H9 (cell line): ENCODE data around the gene CFAP46. TPM values are rescaled to one million over a fixed set of nuclear protein-coding genes. Genes with fewer than 3 reads are reported as not detected.

Source experiments
- DNase-seq: peaks from one replicate; pipeline ENCODE4 v3.0.0-alpha.2; 2017
- H2AFZ ChIP-seq: one replicate; pipeline ENCODE4 v1.6.1; 2013; ENCODE audit warnings: mild to moderate bottlenecking, low read length, control low read depth, moderate library complexity
- H2AK5ac ChIP-seq: 2 replicates; pipeline ENCODE4 v1.6.1; 2013; ENCODE audit warnings: low read length, control low read depth, mixed read lengths; ENCODE audit not compliant: insufficient read length
- H2BK120ac ChIP-seq: one replicate; pipeline ENCODE4 v1.6.1; 2013; ENCODE audit warnings: low read depth, mild to moderate bottlenecking, low read length, control low read depth, inconsistent platforms; ENCODE audit not compliant: poor library complexity, severe bottlenecking
- H2BK12ac ChIP-seq: 2 replicates; pipeline ENCODE4 v1.6.1; 2013; ENCODE audit warnings: low read length, control low read depth, mixed read lengths, low read depth; ENCODE audit not compliant: insufficient read length
- H2BK15ac ChIP-seq: 2 replicates; pipeline ENCODE4 v1.6.1; 2013; ENCODE audit warnings: low read depth, low read length, control low read depth
- H2BK20ac ChIP-seq: one replicate; pipeline ENCODE4 v1.6.1; 2013; ENCODE audit warnings: low read depth, mild to moderate bottlenecking, low read length, control low read depth, inconsistent platforms; ENCODE audit not compliant: poor library complexity, severe bottlenecking
- H2BK5ac ChIP-seq: 2 replicates; pipeline ENCODE4 v1.6.1; 2013; ENCODE audit warnings: low read length, control low read depth, mixed read lengths; ENCODE audit not compliant: insufficient read length
- H3K14ac ChIP-seq: 2 replicates; pipeline ENCODE4 v1.6.1; 2013; ENCODE audit warnings: low read length, control low read depth; ENCODE audit not compliant: insufficient read depth
- H3K18ac ChIP-seq: 2 replicates; pipeline ENCODE4 v1.6.1; 2013; ENCODE audit warnings: low read depth, mild to moderate bottlenecking, mixed read lengths, low read length, control low read depth; ENCODE audit not compliant: insufficient read length
- H3K23ac ChIP-seq: 2 replicates; pipeline ENCODE4 v1.6.1; 2013; ENCODE audit warnings: low read length, control low read depth, mixed read lengths, low read depth; ENCODE audit not compliant: insufficient read length
- H3K23me2 ChIP-seq: 2 replicates; pipeline ENCODE4 v1.6.1; 2013; ENCODE audit warnings: low read depth, mild to moderate bottlenecking, mixed read lengths, low read length, control low read depth; ENCODE audit not compliant: insufficient read length, poor library complexity, severe bottlenecking
- H3K27ac ChIP-seq: 2 replicates; pipeline ENCODE4 v1.5.1; 2013; ENCODE audit warnings: low read length, control low read depth, mixed read lengths, low read depth; ENCODE audit not compliant: insufficient read length
- H3K27me3 ChIP-seq: 2 replicates; pipeline ENCODE4 v1.6.1; 2013; ENCODE audit warnings: low read length, control low read depth, inconsistent platforms; ENCODE audit not compliant: insufficient read depth
- H3K4ac ChIP-seq: 2 replicates; pipeline ENCODE4 v1.6.1; 2013; ENCODE audit warnings: low read depth, mild to moderate bottlenecking, control low read depth, inconsistent platforms, low read length, moderate library complexity
- H3K4me1 ChIP-seq: 2 replicates; pipeline ENCODE4 v1.6.1; 2013; ENCODE audit warnings: low read length, control low read depth, inconsistent platforms; ENCODE audit not compliant: insufficient read depth
- H3K4me2 ChIP-seq: 2 replicates; pipeline ENCODE4 v1.6.1; 2013; ENCODE audit warnings: low read length, control low read depth, mixed read lengths; ENCODE audit not compliant: insufficient read length, insufficient read depth
- H3K56ac ChIP-seq: 2 replicates; pipeline ENCODE4 v1.6.1; 2013; ENCODE audit warnings: low read depth, mild to moderate bottlenecking, mixed read lengths, low read length, control low read depth; ENCODE audit not compliant: insufficient read length
- H3K79me1 ChIP-seq: 2 replicates; pipeline ENCODE4 v1.6.1; 2013; ENCODE audit warnings: low read depth, mild to moderate bottlenecking, moderate library complexity, low read length, control low read depth, inconsistent platforms; ENCODE audit not compliant: insufficient read depth, poor library complexity, severe bottlenecking
- H3K79me2 ChIP-seq: 2 replicates; pipeline ENCODE4 v1.6.1; 2013; ENCODE audit warnings: low read length, control low read depth, inconsistent platforms; ENCODE audit not compliant: insufficient read depth
- H3K9ac ChIP-seq: 2 replicates; pipeline ENCODE4 v1.6.1; 2013; ENCODE audit warnings: low read length, control low read depth, mixed read lengths; ENCODE audit not compliant: insufficient read length; ENCODE audit errors: extremely low read depth
- H3K9me3 ChIP-seq: one replicate; pipeline ENCODE4 v1.6.1; 2013; ENCODE audit warnings: low read depth, low read length, inconsistent platforms; ENCODE audit not compliant: control insufficient read depth
- H3T11ph ChIP-seq: one replicate; pipeline ENCODE4 v1.6.1; 2013; ENCODE audit warnings: mild to moderate bottlenecking, low read length, control low read depth, inconsistent platforms
- H4K20me1 ChIP-seq: one replicate; pipeline ENCODE4 v1.6.1; 2013; ENCODE audit not compliant: control insufficient read depth, insufficient read length, insufficient read depth
- H4K5ac ChIP-seq: 2 replicates; pipeline ENCODE4 v1.6.1; 2013; ENCODE audit warnings: low read depth, mild to moderate bottlenecking, mixed read lengths, low read length, control low read depth; ENCODE audit not compliant: insufficient read length
- H4K8ac ChIP-seq: replicated peaks from 2 replicates; pipeline ENCODE4 v1.6.1; 2013; ENCODE audit warnings: low read length, control low read depth, mixed read lengths, low read depth; ENCODE audit not compliant: insufficient read length
- H4K91ac ChIP-seq: 2 replicates; pipeline ENCODE4 v1.6.1; 2013; ENCODE audit warnings: low read depth, mild to moderate bottlenecking, moderate library complexity, mixed read lengths, low read length, control low read depth; ENCODE audit not compliant: insufficient read length
- H3K27ac Mint-ChIP-seq, 3 experiments: 2 replicates in 2 of 3; 3 replicates in 1 of 3; pipeline ENCODE4 v1.8.0; 2020 to 2021; ENCODE audit warnings: mixed read lengths in 3 of 3, mild to moderate bottlenecking in 1 of 3, moderate library complexity in 1 of 3
- H3K27me3 Mint-ChIP-seq: 2 replicates; pipeline ENCODE4 v1.8.0; 2021; ENCODE audit warnings: low read depth, mild to moderate bottlenecking, moderate library complexity, mixed read lengths
- H3K36me3 Mint-ChIP-seq, 3 experiments: 2 replicates in 2 of 3; 3 replicates in 1 of 3; pipeline ENCODE4 v1.8.0; 2020 to 2021; ENCODE audit warnings: low read depth in 3 of 3, mixed read lengths in 3 of 3; ENCODE audit not compliant: insufficient read depth in 1 of 3
- H3K4me1 Mint-ChIP-seq, 2 experiments: 2 replicates each; pipeline ENCODE4 v1.8.0; 2020; ENCODE audit warnings: mixed read lengths in 2 of 2
- H3K4me3 Mint-ChIP-seq, 2 experiments: 2 replicates in 1 of 2; 3 replicates in 1 of 2; pipeline ENCODE4 v1.8.0; 2020 to 2021; ENCODE audit warnings: mild to moderate bottlenecking in 2 of 2, mixed read lengths in 2 of 2, moderate library complexity in 1 of 2
- H3K9me3 Mint-ChIP-seq, 2 experiments: 2 replicates in 1 of 2; 3 replicates in 1 of 2; pipeline ENCODE4 v1.8.0; 2020; ENCODE audit warnings: mild to moderate bottlenecking in 2 of 2, mixed read lengths in 2 of 2, moderate library complexity in 1 of 2
- CTCF ChIP-seq: fragments of 200-600 bp; sonication (generic); conservative IDR thresholded peaks from 3 replicates; pipeline ENCODE4 v1.8.0; 2021; ENCODE audit warnings: antibody characterized with exemption, mild to moderate bottlenecking
- WGBS: extraction: QIAGEN DNeasy Blood & Tissue Kit; methylation state at CpG from one replicate; pipeline ENCODE4 v1.1.7; 2013; ENCODE audit warnings: missing lambda C conversion rate, low lambda C conversion rate, mixed read lengths; ENCODE audit not compliant: insufficient read length; ENCODE audit errors: extremely low coverage; 5-methylcytosine and 5-hydroxymethylcytosine counted together
- total RNA-seq: library from RNA; stranded (reverse); gene quantifications from 2 replicates; pipeline ENCODE4 v1.2.1, GENCODE V29; 2021

Gene CFAP46
- total RNA-seq, 1 experiment from 2014 or later = 3.1 TPM

- Mint-ChIP-seq H3K36me3 (peaks cover 2 to 4% (median 3%) of the 10 kb centered on the region in 3 experiments; a peak in 3 of 7 replicates), H3K27ac (peak overlapping the region in 1 of 3 experiments; percentile 53; a peak in 2 of 7 replicates), H3K4me3 (no peak overlapping the region), H3K9me3 (peaks cover 3 to 7% of the 10 kb centered on the region in 2 experiments), H3K27me3 (peaks cover 10% of the 10 kb centered on the region), H3K4me1 (no peaks in the 10 kb centered on the region)
- no peaks in the 10 kb centered on the region for H3K79me1 ChIP-seq
- H2BK120ac ChIP-seq = no peak overlapping the region
- H2BK5ac ChIP-seq = no peak overlapping the region
- no peak overlapping the region for H2AFZ ChIP-seq
- H3K23ac ChIP-seq = no peak overlapping the region
- H4K8ac ChIP-seq = no peak overlapping the region
- no peaks in the 10 kb centered on the region for H3K23me2 ChIP-seq
- no peak overlapping the region for H3K27ac ChIP-seq
- no peaks in the 10 kb centered on the region for H4K20me1 ChIP-seq
- H4K91ac ChIP-seq = no peak overlapping the region
- TF ChIP-seq CTCF = no peak
- H3K18ac ChIP-seq = no peak overlapping the region
- H3K14ac ChIP-seq = no peak overlapping the region
- no peak overlapping the region for H2BK12ac ChIP-seq
- H3K4me1 ChIP-seq = no peaks in the 10 kb centered on the region
- H3K4me2 ChIP-seq = no peak overlapping the region
- no peak overlapping the region for H3T11ph ChIP-seq
- no CpG with 5 or more reads among the region's 18 CpGs for WGBS
- H2BK15ac ChIP-seq = no peak overlapping the region
- no peak overlapping the region for H3K4ac ChIP-seq
- no peak overlapping the region for H2BK20ac ChIP-seq
- no peak overlapping the region for H2AK5ac ChIP-seq
- no peaks in the 10 kb centered on the region for H3K27me3 ChIP-seq
- H3K79me2 ChIP-seq = no peaks in the 10 kb centered on the region
- H3K56ac ChIP-seq = no peak overlapping the region
- no peak overlapping the region for H4K5ac ChIP-seq
- no peaks in the 10 kb centered on the region for H3K9me3 ChIP-seq
- H3K9ac ChIP-seq = no peak overlapping the region
- DNase-seq = no peak
These were observed 127.1 kb downstream of the CFAP46 start for GRCh38 chr10:132815168-132815857.
